Right lobe of liver (tissue), 4 donors: Measurements from ENCODE around the gene ITPR3.

Experiments
- POLR2A ChIP-seq: fragments of 450-650 bp; IDR thresholded peaks from one replicate; pipeline ENCODE4 v1.6.1; 2017; ENCODE audit warnings: antibody characterized with exemption, mild to moderate bottlenecking
- TF ChIP-seq, protein P1 (sequence below), 4 donors: fragments of 200-600 bp in 3 of 4; fragments of 450-650 bp in 1 of 4; IDR thresholded peaks; one replicate each; pipeline versions ENCODE4 v1.5.1 to v1.8.0; 2016 to 2022; ENCODE audit warnings: antibody characterized with exemption in 4 of 4, mild to moderate bottlenecking in 2 of 4
- donor health status: DM: no; HTN: no; CAD: no.
- donor health status: DM: no; HTN: no; CAD: no.
- donor health status: DM: no; HTN: yes; CAD: no.

- TF ChIP-seq, protein P1, sequence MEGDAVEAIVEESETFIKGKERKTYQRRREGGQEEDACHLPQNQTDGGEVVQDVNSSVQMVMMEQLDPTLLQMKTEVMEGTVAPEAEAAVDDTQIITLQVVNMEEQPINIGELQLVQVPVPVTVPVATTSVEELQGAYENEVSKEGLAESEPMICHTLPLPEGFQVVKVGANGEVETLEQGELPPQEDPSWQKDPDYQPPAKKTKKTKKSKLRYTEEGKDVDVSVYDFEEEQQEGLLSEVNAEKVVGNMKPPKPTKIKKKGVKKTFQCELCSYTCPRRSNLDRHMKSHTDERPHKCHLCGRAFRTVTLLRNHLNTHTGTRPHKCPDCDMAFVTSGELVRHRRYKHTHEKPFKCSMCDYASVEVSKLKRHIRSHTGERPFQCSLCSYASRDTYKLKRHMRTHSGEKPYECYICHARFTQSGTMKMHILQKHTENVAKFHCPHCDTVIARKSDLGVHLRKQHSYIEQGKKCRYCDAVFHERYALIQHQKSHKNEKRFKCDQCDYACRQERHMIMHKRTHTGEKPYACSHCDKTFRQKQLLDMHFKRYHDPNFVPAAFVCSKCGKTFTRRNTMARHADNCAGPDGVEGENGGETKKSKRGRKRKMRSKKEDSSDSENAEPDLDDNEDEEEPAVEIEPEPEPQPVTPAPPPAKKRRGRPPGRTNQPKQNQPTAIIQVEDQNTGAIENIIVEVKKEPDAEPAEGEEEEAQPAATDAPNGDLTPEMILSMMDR (IDR thresholded peaks at IDR 0.05), result no peak
- TF ChIP-seq POLR2A, result no peak
Observed at GRCh38 chr6:33678233-33678931, 57.3 kb downstream of the ITPR3 start.
